Loucy (cell line): ENCODE measurements around the gene TIMM10.

Source experiments
- CTCF ChIP-seq: fragments of 200-600 bp; sonication (generic); conservative IDR thresholded peaks from 2 replicates; pipeline ENCODE4 v1.5.1; 2014; ENCODE audit warnings: mild to moderate bottlenecking, antibody characterized with exemption, low read length
- EZH2phosphoT487 ChIP-seq: fragments of 200-600 bp; IDR thresholded peaks from 2 replicates; pipeline ENCODE4 v1.6.1; 2018; ENCODE audit warnings: antibody characterized with exemption, mild to moderate bottlenecking, moderate library complexity, borderline replicate concordance

DNA sequence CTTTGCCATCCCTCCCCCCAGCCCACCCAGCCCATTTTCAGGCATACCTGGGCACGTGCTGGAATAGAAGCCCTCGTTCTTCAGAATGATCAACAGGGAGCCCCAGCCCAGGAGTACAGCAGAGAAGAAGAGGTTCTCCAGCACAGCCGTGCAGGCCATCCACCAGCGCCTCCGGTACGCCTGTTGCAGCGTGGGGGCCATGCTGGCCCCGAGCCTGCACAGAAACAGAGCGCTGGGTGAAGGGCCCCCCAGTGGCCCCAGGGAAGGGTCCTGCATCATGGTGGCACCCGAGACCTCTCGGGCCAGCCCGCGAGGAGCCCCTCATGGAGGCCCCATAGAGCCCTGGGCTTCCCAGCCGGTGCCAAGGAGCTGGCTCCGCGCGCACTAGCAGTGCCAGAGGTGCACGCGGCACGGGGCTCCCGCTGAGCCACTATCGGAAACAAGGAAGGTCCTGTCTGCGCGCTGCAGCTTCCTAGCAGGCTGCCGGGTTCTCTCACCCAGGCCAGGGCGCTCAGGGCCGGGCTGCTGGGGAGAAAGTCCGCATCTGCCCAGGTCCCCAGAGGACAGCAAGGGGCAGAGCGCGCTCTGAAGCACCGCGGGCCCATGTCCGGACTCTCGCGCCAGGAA is 16.5 kb downstream of the TIMM10 start:
- TF ChIP-seq CTCF, result no peak
- TF ChIP-seq EZH2phosphoT487, result no peak
